HG03039 (cell line): ENCODE data around the gene RBM6.
"Not testable (repeated sequence)": the region's sequence is repeated elsewhere in the genome, so short reads cannot be mapped to it uniquely, and the experiment has no call there.

Experiments
- ATAC-seq: cut with Tn5 transposase; IDR thresholded peaks from one replicate; pipeline ENCODE4 v1.9.1; 2021; ENCODE audit warnings: mild to moderate bottlenecking, moderate library complexity; ENCODE audit not compliant: unreplicated experiment

RBM6 gene

GRCh38 chr3:50084951-50085350, 145.0 kb downstream of the RBM6 start:
- not testable (repeated sequence) for ATAC-seq

- ATAC-seq, result peak; percentile 88
These were observed 149.0 kb downstream of the RBM6 start, which contains the start of gene RBM5 for GRCh38 chr3:50088725-50089608. RBM5 (plus strand) TSS chr3:50088919; CDS start chr3:50090435, 1,516 bp downstream.

- ATAC-seq, result peak; percentile 11
These were observed 149.6 kb downstream of the RBM6 start for GRCh38 chr3:50089609-50089945.

- no peak for ATAC-seq
These were observed 151.0 kb downstream of the RBM6 start for GRCh38 chr3:50090984-50091383.

GRCh38 chr3:50095352-50095998, 155.5 kb downstream of the RBM6 start:
- no peak for ATAC-seq

GRCh38 chr3:50100386-50100785, 160.4 kb downstream of the RBM6 start:
- ATAC-seq, result no peak

GRCh38 chr3:50100956-50101845, 161.3 kb downstream of the RBM6 start:
- ATAC-seq, result no peak

GRCh38 chr3:50102558-50102957, 162.6 kb downstream of the RBM6 start:
- no peak for ATAC-seq

- ATAC-seq, result no peak
These were observed 171.8 kb downstream of the RBM6 start for GRCh38 chr3:50111757-50112156.

- no peak for ATAC-seq
These were observed 172.5 kb downstream of the RBM6 start for GRCh38 chr3:50112462-50112861.

- no peak for ATAC-seq
These were observed 177.2 kb downstream of the RBM6 start for GRCh38 chr3:50117120-50117519.

GRCh38 chr3:50118237-50118636, 178.3 kb downstream of the RBM6 start:
- no peak for ATAC-seq

GRCh38 chr3:50119786-50120185, 179.8 kb downstream of the RBM6 start:
- ATAC-seq, result no peak

GRCh38 chr3:50120364-50121071, 180.6 kb downstream of the RBM6 start:
- ATAC-seq, result no peak

- ATAC-seq, result no peak
These were observed 181.4 kb downstream of the RBM6 start for GRCh38 chr3:50121072-50122032.

- ATAC-seq, result no peak
These were observed 182.1 kb downstream of the RBM6 start for GRCh38 chr3:50122071-50122470.

GRCh38 chr3:50122661-50123391, 182.9 kb downstream of the RBM6 start:
- ATAC-seq, result no peak

GRCh38 chr3:50123394-50124051, 183.6 kb downstream of the RBM6 start:
- ATAC-seq, result no peak
